ENCODE measurements around the gene MPPED1. TPM values are rescaled to one million over a fixed set of nuclear protein-coding genes. Genes with fewer than 3 reads are reported as not detected.

The MPPED1 gene
- polyA plus RNA-seq, 4 donors = 0.01 to 1.4 (median 0.40) TPM; not detected in 1

DNA sequence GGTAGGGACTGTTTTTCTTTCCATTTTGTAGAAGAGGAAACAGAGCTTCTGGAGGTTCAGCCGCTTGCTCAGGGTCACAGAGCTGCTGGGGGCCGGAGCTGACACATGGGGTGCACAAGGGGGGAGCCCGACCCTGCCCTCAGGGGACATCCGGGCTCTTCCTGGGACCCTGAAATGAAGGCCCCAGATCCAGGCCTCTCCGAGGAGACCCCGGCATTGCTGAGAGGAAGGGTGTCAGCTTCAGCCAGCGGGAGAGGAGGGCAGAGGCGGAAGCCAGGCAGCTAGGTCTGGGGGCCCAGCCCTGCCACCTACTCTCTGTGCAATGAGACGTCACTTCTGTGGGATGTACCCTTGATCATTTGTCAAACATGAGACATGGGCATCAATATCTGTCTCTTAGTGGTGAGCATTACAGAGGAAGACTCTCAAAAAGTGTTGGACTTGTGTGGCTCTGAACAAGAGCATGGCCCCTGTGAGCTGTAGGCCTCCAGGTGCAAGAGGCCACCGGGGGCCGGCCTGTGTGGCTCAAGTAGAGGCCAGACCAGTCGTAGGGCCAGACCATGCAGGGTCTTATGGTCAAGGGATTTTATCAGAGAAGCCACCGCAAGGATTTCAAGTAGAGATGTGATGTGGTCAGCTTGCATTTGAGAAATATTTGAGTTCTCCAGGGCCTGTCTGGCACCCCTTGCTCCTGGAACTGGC lies 10.3 kb downstream of the MPPED1 start:
- H3K4me3 ChIP-seq (ENCODE audit: low read depth in 1 of 3, low read length in 3 of 3) = no peak overlapping the region
- H3K27ac ChIP-seq (ENCODE audit: low read depth in 1 of 3, low read length in 2 of 3) = no peak overlapping the region
- FAIRE-seq (no peak), DNase-seq (no peak)
- peaks cover 0 to 2% (median 0%) of the 10 kb centered on the region in 3 donors for H3K27me3 ChIP-seq (ENCODE audit: control insufficient read depth in 3 of 3, insufficient read depth in 3 of 3, low read length in 3 of 3)
- no peaks in the 10 kb centered on the region for H3K9me3 ChIP-seq (ENCODE audit: control insufficient read depth in 2 of 2, insufficient read depth in 1 of 2, low read depth in 1 of 2, low read length in 1 of 2)
- no peaks in the 10 kb centered on the region for H3K36me3 ChIP-seq (ENCODE audit: control insufficient read depth in 3 of 3, insufficient read depth in 2 of 3, low read depth in 1 of 3, low read length in 3 of 3)
- 83 to 88% (median 84%) methylated on average over 13 of the region's 13 CpGs for WGBS, 3 donors
- H3K4me1 ChIP-seq (ENCODE audit: control insufficient read depth in 3 of 3, insufficient read depth in 2 of 3, low read depth in 1 of 3, low read length in 2 of 3) = no peaks in the 10 kb centered on the region

DNA sequence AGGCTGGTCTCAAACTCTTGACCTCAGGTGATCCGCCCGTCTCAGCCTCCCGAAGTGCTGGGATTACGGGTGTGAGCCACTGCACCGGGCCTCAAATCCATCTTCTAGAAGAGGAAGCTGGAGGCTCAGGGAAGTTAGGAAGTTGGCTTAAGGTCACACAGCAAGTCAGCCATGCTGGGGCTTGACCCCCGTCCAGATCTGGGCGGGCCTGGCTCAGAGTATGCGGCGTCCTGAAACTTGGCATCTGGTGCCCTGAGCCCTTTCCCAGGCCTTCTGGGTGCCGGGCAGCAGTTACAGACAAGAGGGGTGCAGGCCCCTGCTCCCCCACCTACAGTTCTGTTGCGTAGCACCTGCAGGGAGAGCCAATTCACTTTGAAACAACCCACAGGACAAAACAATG lies 11.2 kb downstream of the MPPED1 start:
- H3K27me3 ChIP-seq (ENCODE audit: control insufficient read depth in 3 of 3, insufficient read depth in 3 of 3, low read length in 3 of 3) = peaks cover 0 to 2% (median 0%) of the 10 kb centered on the region in 3 donors
- no peaks in the 10 kb centered on the region for H3K4me1 ChIP-seq (ENCODE audit: control insufficient read depth in 3 of 3, insufficient read depth in 2 of 3, low read depth in 1 of 3, low read length in 2 of 3)
- H3K36me3 ChIP-seq (ENCODE audit: control insufficient read depth in 3 of 3, insufficient read depth in 2 of 3, low read depth in 1 of 3, low read length in 3 of 3) = no peaks in the 10 kb centered on the region
- 80 to 88% (median 84%) methylated on average over 11 of the region's 11 CpGs for whole genome bisulfite sequencing, 3 donors
- no peaks in the 10 kb centered on the region for H3K9me3 ChIP-seq (ENCODE audit: control insufficient read depth in 2 of 2, insufficient read depth in 1 of 2, low read depth in 1 of 2, low read length in 1 of 2)
- DNase-seq (no peak), FAIRE-seq (no peak)
- H3K4me3 ChIP-seq (ENCODE audit: low read depth in 1 of 3, low read length in 3 of 3) = no peak overlapping the region
- H3K27ac ChIP-seq (ENCODE audit: low read depth in 1 of 3, low read length in 2 of 3) = no peak overlapping the region

DNA sequence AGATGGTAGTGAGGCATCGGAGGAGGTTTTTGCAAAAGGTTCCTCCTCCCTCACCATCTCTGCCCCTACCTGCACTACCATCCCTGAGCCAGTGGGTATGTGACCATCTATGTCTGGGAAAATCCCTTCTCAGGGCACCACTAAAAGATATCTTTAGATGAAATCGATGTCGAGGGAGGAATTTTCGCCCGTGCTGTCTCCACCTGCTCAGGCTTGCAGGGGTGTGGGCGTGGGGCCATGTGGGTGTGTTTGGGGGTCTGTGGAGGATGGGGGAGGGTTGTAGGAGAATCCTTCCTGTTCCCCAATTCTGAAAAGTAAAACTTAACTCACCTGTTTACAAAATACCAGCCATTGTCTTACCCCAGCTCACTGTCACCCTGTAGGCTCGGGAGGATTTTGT lies 12.4 kb downstream of the MPPED1 start:
- H3K36me3 ChIP-seq (ENCODE audit: control insufficient read depth in 3 of 3, insufficient read depth in 2 of 3, low read depth in 1 of 3, low read length in 3 of 3) = no peaks in the 10 kb centered on the region
- no peak for DNase-seq
- H3K4me3 ChIP-seq (ENCODE audit: low read depth in 1 of 3, low read length in 3 of 3) = no peak overlapping the region
- FAIRE-seq = no peak
- 62 to 80% (median 72%) methylated on average over 7 of the region's 7 CpGs for WGBS, 3 donors
- no peaks in the 10 kb centered on the region for H3K9me3 ChIP-seq (ENCODE audit: control insufficient read depth in 2 of 2, insufficient read depth in 1 of 2, low read depth in 1 of 2, low read length in 1 of 2)
- peaks cover 0 to 2% (median 0%) of the 10 kb centered on the region in 3 donors for H3K27me3 ChIP-seq (ENCODE audit: control insufficient read depth in 3 of 3, insufficient read depth in 3 of 3, low read length in 3 of 3)
- H3K27ac ChIP-seq (ENCODE audit: low read depth in 1 of 3, low read length in 2 of 3) = no peak overlapping the region
- no peaks in the 10 kb centered on the region for H3K4me1 ChIP-seq (ENCODE audit: control insufficient read depth in 3 of 3, insufficient read depth in 2 of 3, low read depth in 1 of 3, low read length in 2 of 3)

DNA sequence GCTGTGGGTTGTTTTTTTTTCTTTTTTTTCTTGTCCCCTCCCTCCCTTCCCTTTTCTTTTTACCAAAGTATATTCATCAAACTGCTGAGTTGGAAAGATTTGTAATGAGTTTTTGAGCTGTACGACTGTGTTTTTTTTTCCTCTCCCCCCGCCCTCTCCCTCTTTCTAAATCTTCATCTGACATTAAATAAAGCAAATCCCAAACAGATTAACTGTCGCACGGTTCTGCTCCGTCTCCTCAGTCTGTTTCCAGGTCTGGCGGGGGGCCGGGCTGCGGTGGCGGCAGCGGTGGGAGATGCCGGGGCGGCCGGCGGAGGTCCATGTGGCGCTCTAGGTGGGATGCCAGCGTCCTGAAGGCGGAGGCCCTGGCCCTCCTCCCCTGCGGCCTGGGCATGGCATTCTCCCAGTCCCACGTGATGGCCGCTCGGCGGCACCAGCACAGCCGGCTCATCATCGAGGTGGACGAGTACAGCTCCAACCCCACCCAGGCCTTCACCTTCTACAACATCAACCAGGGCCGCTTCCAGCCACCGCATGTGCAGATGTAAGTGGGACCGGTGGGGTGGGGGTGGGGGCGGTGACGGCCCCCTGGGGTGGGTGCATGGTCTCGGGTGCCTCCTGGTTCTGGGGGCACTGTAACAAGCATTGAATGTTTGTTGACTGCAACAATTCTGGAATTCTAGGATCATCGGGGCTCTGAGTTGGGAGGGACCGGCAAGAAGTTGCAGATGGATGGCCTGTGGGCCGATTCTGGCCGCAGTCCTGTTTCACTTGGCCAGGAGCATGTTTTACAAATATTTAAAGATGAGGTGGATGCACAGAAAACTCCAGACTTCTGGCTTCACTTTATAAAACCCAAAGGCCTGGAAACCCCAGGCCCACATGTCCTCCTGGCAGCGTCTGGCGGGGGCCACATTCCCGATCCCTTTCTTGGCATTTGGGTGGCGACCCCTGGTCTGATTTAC lies 13.1 kb downstream of the MPPED1 start:
- 77 to 85% (median 78%) methylated on average over 39 of the region's 39 CpGs for WGBS, 3 donors
- no peak for DNase-seq

DNA sequence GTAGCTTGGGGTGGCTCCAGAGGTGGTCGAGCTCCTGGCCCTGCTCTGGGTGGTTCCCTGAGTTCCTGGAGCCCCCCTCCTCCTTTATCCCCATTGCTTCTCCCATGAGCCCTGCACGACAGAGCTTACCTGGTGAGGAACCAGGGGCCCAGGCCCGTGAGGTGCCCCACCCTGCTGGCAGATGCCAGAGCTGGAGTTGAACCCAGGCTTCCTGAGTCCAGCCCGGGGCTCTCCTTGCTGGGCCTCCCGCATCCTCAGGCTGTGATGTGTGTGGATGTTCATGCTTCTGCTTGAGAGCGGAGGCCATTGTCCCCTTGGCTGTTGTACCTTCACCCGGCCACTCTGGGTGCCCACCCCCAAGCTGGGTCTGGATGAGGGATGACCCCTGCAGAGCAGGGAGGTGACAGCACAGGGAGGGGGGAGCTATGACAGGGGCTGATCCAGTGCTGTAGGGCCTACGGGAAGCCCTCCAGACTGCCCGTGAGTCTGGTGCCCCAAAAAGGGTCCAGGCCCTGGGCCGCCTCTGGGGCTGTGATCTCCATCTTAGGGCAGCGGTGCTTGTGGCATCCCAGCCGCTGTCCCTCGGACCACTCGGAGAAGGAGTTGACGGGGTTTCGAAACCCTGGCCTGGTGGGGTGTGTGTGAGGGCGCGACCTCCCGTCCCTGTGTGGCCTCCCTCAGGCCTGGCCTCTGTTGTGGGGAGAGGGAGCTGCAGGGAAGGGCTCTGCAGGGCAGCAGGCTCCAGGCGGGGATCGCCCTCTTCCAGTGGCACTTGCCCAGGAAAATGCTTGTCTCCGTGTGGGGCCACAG lies 14.4 kb downstream of the MPPED1 start:
- H3K27ac ChIP-seq (ENCODE audit: low read depth in 1 of 3, low read length in 2 of 3) = no peak overlapping the region
- H3K36me3 ChIP-seq (ENCODE audit: control insufficient read depth in 3 of 3, insufficient read depth in 2 of 3, low read depth in 1 of 3, low read length in 3 of 3) = no peaks in the 10 kb centered on the region
- 75 to 86% (median 82%) methylated on average over 22 of the region's 22 CpGs for WGBS, 3 donors
- peaks cover 0 to 10% (median 0%) of the 10 kb centered on the region in 3 donors for H3K27me3 ChIP-seq (ENCODE audit: control insufficient read depth in 3 of 3, insufficient read depth in 3 of 3, low read length in 3 of 3)
- no peak for FAIRE-seq
- H3K9me3 ChIP-seq (ENCODE audit: control insufficient read depth in 2 of 2, insufficient read depth in 1 of 2, low read depth in 1 of 2, low read length in 1 of 2) = no peaks in the 10 kb centered on the region
- DNase-seq = no peak
- no peaks in the 10 kb centered on the region for H3K4me1 ChIP-seq (ENCODE audit: control insufficient read depth in 3 of 3, insufficient read depth in 2 of 3, low read depth in 1 of 3, low read length in 2 of 3)
- no peak overlapping the region for H3K4me3 ChIP-seq (ENCODE audit: low read depth in 1 of 3, low read length in 3 of 3)

More for the DNA sequence above, 13.1 kb downstream of the MPPED1 start:
- no peak overlapping the region for H3K27ac ChIP-seq (ENCODE audit: low read depth in 1 of 3, low read length in 2 of 3)
- no peaks in the 10 kb centered on the region for H3K9me3 ChIP-seq (ENCODE audit: control insufficient read depth in 2 of 2, insufficient read depth in 1 of 2, low read depth in 1 of 2, low read length in 1 of 2)
- no peak overlapping the region for H3K4me3 ChIP-seq (ENCODE audit: low read depth in 1 of 3, low read length in 3 of 3)
- no peaks in the 10 kb centered on the region for H3K36me3 ChIP-seq (ENCODE audit: control insufficient read depth in 3 of 3, insufficient read depth in 2 of 3, low read depth in 1 of 3, low read length in 3 of 3)
- H3K27me3 ChIP-seq (ENCODE audit: control insufficient read depth in 3 of 3, insufficient read depth in 3 of 3, low read length in 3 of 3) = peaks cover 0 to 5% (median 0%) of the 10 kb centered on the region in 3 donors
- FAIRE-seq = no peak
- H3K4me1 ChIP-seq (ENCODE audit: control insufficient read depth in 3 of 3, insufficient read depth in 2 of 3, low read depth in 1 of 3, low read length in 2 of 3) = no peaks in the 10 kb centered on the region

DNA sequence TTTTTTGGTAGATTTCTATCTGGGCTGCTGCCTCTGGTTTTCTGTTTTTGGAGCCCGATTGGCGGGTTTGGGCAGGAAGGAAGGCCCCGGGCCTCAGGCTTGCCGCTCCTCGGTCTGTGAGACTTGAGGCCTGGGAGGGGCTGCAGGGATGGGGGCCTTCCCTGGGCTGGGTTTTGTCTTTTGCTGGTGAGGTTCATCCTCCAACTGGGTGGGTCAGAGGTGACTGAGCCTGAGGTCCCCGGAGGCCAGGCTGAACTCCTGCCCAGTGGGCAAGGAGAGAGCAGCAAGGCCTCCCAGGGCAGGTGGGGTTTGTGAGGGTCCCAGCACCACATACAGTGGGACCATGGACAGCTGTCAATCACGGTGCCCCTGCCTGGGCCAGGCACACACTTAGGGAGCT lies 15.0 kb downstream of the MPPED1 start:
- H3K27me3 ChIP-seq (ENCODE audit: control insufficient read depth in 3 of 3, insufficient read depth in 3 of 3, low read length in 3 of 3) = peaks cover 0 to 10% (median 2%) of the 10 kb centered on the region in 3 donors
- no peaks in the 10 kb centered on the region for H3K9me3 ChIP-seq (ENCODE audit: control insufficient read depth in 2 of 2, insufficient read depth in 1 of 2, low read depth in 1 of 2, low read length in 1 of 2)
- H3K27ac ChIP-seq (ENCODE audit: low read depth in 1 of 3, low read length in 2 of 3) = no peak overlapping the region
- no peak for FAIRE-seq
- no peak for DNase-seq
- H3K4me3 ChIP-seq (ENCODE audit: low read depth in 1 of 3, low read length in 3 of 3) = no peak overlapping the region
- 52 to 74% (median 65%) methylated on average over 7 of the region's 7 CpGs for WGBS, 3 donors
- H3K4me1 ChIP-seq (ENCODE audit: control insufficient read depth in 3 of 3, insufficient read depth in 2 of 3, low read depth in 1 of 3, low read length in 2 of 3) = no peaks in the 10 kb centered on the region
- no peaks in the 10 kb centered on the region for H3K36me3 ChIP-seq (ENCODE audit: control insufficient read depth in 3 of 3, insufficient read depth in 2 of 3, low read depth in 1 of 3, low read length in 3 of 3)

GRCh38 chr22:43427296-43428004 lies 15.6 kb downstream of the MPPED1 start:
- WGBS, 3 donors = 63 to 75% (median 67%) methylated on average over 23 of the region's 23 CpGs

More at GRCh38 chr22:43427296-43428004, 15.6 kb downstream of the MPPED1 start:
- Histone ChIP-seq H3K36me3 (ENCODE audit: control insufficient read depth in 3 of 3, insufficient read depth in 2 of 3, low read depth in 1 of 3, low read length in 3 of 3) (no peaks in the 10 kb centered on the region), H3K27ac (ENCODE audit: low read depth in 1 of 3, low read length in 2 of 3) (no peak overlapping the region), H3K27me3 (ENCODE audit: control insufficient read depth in 3 of 3, insufficient read depth in 3 of 3, low read length in 3 of 3) (peaks cover 0 to 12% (median 4%) of the 10 kb centered on the region in 3 donors), H3K9me3 (ENCODE audit: control insufficient read depth in 2 of 2, insufficient read depth in 1 of 2, low read depth in 1 of 2, low read length in 1 of 2) (no peaks in the 10 kb centered on the region), H3K4me3 (ENCODE audit: low read depth in 1 of 3, low read length in 3 of 3) (no peak overlapping the region), H3K4me1 (ENCODE audit: control insufficient read depth in 3 of 3, insufficient read depth in 2 of 3, low read depth in 1 of 3, low read length in 2 of 3) (no peaks in the 10 kb centered on the region)
- DNase-seq = no peak
- no peak for FAIRE-seq
